Activated naive CD4-positive, alpha-beta T cell (primary cell): ENCODE data around the gene SLC19A1.
A peak's percentile ranks its signal among the peaks of the same experiment; 100 is the strongest.

Source experiments
- DNase-seq, 4 experiments: peaks; one replicate each; lab custom pipeline; 2025; lab: John Stamatoyannopoulos, UW

SLC19A1 gene

DNA sequence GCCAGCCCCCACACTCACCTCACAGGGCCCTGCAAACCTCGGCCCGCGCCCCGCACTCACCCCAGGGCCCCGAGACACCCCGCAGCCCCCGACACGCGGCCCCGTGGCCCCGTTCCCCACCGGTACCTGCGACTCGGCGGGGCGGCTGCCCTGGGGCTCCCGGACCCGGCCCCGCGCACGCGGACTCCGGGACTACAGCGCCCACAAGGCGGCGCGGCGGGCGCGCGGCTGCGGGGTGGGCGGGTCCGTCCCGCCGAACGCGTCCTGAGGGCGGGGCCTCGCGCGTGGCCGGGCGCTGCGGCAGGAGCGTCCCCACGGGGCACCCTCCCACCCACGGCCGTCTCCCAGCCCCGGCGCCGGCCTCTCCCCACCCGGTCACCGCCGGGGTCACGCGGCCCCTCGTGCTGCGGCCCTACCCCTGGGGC lies at the start of gene SLC19A1:
Gene SLC19A1, minus strand, starts transcription at position 199 of the 425 bp plus-strand sequence. CDS start 4,481 bp downstream, outside the sequence.
- peak in 2 of 4 experiments; percentile 20 to 72 for DNase-seq

DNA sequence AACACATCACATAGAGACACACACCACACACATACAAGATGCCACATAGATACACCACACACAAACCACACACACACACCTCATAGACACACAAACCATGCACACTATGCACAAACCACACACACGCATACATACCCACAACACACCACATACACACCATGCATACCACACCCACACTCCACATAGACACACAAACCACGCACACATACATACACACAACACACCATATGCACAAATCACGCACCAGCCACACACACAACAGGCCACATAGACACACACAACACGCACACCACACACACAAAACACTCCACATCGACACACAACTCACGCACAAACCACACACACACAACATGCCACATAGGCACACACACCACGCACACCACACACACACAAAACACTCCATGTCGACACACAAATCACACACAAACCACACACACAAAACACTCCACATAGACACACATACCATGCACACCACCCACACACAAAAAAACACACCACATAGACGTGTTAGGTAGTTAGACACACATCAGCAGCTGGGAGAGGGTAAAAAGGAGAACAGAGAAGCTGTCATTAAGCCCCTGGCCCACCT lies 49.5 kb upstream of the SLC19A1 start:
- no peak for DNase-seq

DNA sequence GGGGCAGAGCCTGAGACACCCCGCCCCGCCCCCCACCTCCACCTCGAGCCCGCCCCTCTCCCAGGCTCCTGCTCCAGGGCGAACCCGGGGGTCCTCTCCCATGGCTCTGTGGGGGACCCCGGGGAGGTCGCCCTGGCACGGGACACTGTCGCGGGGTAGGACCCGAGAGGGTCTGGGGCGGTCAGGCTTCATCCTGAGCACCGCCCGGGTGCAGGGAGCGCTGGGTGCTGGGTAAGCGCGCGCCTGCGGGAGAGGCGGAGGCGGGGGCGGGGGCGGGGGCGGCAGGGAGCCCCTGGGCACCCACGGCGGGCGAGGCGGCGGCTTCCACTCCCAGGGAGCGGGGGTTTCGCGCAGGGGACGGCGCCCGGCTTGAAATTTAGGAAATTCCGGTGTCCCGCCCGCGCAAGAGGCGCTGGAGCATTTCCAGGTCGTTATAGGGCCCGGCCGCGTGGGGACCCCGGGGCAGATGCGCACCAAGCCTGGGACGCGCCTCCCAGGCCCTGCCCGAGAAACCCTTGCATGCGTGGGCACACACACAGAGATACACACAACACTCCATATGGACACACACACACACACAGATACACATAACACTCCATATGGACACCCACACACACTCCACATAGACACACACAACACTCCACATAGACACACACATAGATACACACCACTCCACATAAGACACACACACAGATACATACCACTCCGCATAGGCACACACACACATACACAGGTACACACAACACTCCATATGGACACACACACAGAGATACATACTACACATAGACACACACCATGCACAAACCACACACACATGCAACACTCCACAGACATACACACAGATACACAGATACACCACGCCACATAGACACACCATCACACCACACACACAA lies 48.7 kb upstream of the SLC19A1 start:
- DNase-seq = no peak

DNA sequence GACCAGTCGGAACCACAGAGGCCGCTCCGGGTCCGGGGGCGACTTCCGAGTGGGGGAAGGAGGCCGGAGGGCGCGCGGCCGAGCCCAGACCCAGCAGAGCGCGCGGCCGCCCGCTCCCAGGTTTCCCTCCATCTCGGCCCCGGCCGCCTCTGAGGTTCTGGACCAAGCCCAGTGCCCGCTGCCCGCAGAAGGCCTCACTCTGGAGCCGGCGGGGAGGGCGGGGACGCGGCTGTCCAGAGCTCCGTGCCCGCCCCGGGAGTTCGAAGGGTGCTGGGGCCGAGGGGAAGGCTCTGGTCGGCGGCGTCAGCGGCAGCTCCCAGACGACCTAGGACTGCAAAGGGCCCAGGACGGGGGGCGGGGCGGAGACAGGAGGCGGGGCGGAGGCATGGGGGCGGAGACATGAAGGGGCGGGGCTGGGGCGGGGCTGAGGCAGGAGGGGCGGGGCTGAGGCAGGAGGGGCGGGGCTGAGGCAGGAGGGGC lies 48.0 kb upstream of the SLC19A1 start:
- peak; percentile 35 to 74 (median 62) for DNase-seq

DNA sequence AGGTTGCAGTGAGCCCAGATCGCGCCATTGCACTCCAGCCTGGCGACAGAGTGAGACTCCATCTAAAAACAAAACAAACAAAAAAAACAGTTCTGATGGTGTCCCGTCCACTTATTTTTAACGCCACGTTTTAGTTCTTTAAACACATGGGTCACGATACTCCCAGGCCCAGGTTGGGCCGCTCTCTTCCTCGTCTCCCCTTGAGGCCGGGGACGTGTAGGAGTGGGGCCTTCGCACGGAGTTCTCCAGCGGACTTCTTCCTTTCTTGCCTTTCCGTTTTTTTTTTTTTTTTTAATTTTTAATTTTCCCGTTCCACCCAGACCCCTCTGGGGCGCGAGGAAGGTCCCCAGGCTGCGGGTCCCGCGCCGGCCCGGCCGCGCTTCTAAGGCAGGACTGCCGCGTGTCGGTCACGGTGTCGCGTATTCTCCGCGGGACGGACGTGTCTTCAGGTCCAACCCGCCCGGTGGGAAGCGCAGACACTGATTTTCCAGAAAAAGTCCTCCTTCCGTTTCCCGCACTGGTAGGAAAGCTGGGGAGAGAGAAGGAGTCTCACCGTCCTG lies 47.5 kb upstream of the SLC19A1 start:
- DNase-seq = no peak

- no peak for DNase-seq
These were observed 46.7 kb upstream of the SLC19A1 start for GRCh38 chr21:45588871-45589491.

DNA sequence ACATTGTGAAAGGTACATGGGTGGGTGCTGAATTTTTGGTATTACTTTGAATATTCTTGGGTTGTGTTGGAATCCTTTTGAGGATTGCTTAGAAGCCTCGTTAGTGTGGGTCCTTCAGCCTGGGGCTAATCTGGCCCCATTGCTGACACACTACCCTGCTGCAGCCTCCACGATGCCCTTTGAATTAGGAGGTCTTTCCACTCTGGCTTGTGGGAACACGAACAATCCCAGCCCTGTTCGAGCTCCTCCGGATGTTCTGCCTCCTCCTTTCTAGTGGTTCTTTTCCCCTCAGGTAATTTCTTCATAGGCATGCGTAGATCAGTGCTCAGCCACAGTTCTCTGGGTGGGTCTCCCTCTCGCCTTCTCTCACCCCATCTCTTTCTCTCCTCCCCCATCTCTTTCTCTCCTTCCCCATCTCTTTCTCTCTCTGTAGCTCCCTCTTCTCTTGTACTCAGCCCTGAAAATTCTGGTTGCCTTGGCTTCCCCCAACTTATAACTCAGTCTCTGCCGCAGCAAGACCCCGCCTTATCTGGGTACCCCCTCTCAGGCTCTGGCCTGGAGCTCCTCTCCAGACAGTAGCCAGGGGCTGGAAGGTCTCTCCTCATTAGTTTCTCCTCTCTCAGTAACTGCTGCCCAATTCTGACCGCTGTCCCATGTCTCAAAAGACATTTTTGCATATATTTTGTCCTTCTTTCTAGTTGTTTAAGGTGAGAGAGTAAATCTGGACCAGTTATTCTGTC lies 46.0 kb upstream of the SLC19A1 start:
- DNase-seq = no peak

GRCh38 chr21:45586289-45586858 lies 44.1 kb upstream of the SLC19A1 start:
- no peak for DNase-seq

DNA sequence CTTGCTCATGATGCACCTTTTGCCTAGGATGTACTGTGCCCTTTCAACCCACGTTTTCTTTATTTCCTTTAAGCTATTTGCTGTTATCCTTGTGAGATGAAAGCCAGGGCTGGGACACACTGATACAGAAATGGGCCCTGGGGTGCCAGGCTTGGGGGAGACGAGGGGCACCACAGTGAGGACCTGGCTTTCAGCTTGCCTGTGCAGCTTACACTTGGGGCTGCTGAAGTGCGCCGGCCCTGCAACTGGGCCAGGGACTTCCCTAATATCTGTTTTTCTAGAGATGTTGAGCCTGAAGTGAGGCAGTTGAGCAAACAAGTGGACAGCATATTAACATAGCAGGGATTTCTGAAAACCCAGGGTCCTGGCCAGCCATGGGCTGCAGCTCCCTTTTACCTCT lies 42.5 kb upstream of the SLC19A1 start:
- no peak for DNase-seq

DNA sequence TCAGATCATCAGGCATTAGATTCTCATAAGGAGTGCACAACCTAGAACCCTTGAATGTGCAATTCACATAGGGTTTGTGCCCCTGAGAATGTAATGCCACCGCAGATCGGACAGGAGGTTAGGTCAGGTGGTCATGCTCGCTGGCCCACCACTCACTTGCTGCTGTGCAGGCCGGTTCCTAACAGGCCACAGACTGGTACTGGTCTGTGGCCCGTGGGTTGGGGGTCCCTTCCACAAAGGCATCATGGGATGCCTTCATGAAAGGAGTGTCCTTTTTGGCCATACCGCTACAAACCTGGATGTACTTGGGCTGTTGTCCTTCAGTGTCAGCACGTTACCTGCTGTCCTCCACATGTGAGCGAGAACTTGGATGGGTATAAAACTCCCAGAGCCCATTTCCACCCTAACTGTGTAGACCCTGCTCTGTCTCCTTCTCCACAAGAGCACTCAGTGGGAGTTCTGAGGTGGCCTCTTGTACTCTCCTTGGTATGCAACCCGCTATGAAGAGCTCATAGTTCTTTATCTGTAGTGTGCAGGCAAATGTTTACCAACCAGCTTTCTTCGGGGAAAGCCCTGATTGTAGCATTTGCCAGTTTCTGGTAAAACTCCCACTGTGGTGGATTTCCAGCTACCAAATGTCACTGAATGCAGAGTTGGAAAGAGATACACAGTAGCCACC lies 41.7 kb upstream of the SLC19A1 start:
- DNase-seq = no peak

DNA sequence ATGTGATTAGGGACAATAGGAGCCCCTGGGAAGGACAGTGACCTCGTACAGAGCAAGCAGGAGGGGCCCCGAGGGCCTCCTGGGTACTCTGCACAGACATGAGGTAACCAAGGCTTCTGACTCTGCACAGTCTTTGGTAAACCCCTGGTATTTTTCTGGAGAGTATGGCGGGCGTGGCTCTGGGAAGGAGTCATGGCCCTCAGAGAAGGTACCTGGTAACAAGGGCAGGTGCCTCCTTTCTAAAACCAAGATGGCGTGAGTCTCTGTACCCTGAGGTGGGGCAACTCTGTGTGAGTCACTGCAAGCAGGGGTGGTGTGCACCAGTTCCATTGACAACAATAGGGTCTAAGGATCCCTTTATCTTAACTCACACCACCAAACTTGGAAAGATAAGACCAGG lies 39.9 kb upstream of the SLC19A1 start:
- no peak for DNase-seq

- no peak for DNase-seq
These were observed 39.1 kb upstream of the SLC19A1 start for GRCh38 chr21:45581322-45581712.

- DNase-seq = no peak
These were observed 38.5 kb upstream of the SLC19A1 start for GRCh38 chr21:45580576-45581321.

DNA sequence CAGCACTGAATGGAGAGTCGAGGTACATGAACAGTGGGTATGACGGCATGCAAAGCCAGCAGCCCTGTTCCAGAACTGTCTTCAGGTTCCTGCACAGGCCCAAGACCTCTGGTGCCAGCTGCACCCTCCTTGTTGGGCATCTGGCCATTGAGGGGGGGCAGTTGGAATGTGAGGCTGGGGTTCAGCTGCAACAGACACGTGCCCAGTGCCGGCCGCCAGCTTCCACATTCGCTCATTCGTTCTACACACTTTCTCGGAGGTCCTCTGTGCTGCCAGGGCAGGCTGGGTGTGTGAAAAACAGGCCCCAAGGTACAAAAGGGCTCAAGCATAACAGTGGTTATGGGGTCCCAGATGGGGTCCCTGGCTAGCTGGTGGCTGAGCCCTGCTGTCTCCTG lies 37.9 kb upstream of the SLC19A1 start:
- DNase-seq = no peak

- no peak for DNase-seq
These were observed 37.3 kb upstream of the SLC19A1 start for GRCh38 chr21:45579383-45580180.

GRCh38 chr21:45578811-45579381 lies 36.7 kb upstream of the SLC19A1 start:
- DNase-seq = no peak

GRCh38 chr21:45578176-45578801 lies 36.0 kb upstream of the SLC19A1 start:
- no peak for DNase-seq

- DNase-seq = no peak
These were observed 35.5 kb upstream of the SLC19A1 start for GRCh38 chr21:45577801-45578175.
